HCT116 (cell line): Measurements from ENCODE around the gene GSAP. TPM values are rescaled to one million over a fixed set of nuclear protein-coding genes. Genes with fewer than 3 reads are reported as not detected.

Experiments used
- ATAC-seq: fragments of 200-7000 bp; cut with Tn5 transposase; 2 replicates; pipeline ENCODE4 v1.9.1; 2020; ENCODE audit warnings: mild to moderate bottlenecking, moderate library complexity
- BruUV-seq: library from RNA; stranded (reverse); fragments of 400-500 nt; replicated peaks from 2 replicates; lab custom pipeline; 2021; lab: Mats Ljungman, UMichigan
- CTCF ChIA-PET: fragments of 300-600 bp; sonication (Branson Sonifier 250); formaldehyde crosslinking; loops from one replicate; lab custom pipeline; 2021; ENCODE audit warnings: antibody characterized with exemption; lab: Charles Lee
- POLR2A ChIA-PET: fragments of 300-600, 350-600 bp; sonication (Branson Sonifier 250); formaldehyde crosslinking; loops from one replicate; lab custom pipeline; 2021; ENCODE audit warnings: antibody characterized with exemption; lab: Charles Lee
- RAD21 ChIA-PET, 2 experiments: fragments of 300-600 bp; sonication (Branson Sonifier 250); formaldehyde crosslinking; loops; one replicate each; lab custom pipeline; 2023; ENCODE audit warnings: low total read pairs in 2 of 2; ENCODE audit not compliant: uncharacterized antibody in 2 of 2, unreplicated experiment in 2 of 2, low non-redundant PET in 1 of 2; lab: Charles Lee
- DNase-seq: peaks from one replicate; pipeline ENCODE4 v3.0.0-alpha.2; 2010; ENCODE audit warnings: low read depth, low spot score
- H2AFZ ChIP-seq: fragments of 200-600 bp; shearing (Covaris generic), sonication (generic); 2 replicates; pipeline ENCODE4 v1.6.1; 2017; ENCODE audit warnings: low read depth, mixed run types, mixed read lengths, antibody characterized with exemption, low read length; ENCODE audit not compliant: poor library complexity, severe bottlenecking
- H3K27ac ChIP-seq: 2 replicates; pipeline ENCODE4 v1.5.1; 2012; ENCODE audit warnings: low read depth, low read length
- H3K27me3 ChIP-seq: fragments of 200-600 bp; sonication (generic); 2 replicates; pipeline ENCODE4 v1.6.1; 2016; ENCODE audit warnings: mixed run types, low read length, mixed read lengths; ENCODE audit not compliant: insufficient read depth
- H3K36me3 ChIP-seq, 2 experiments: fragments of 200-500 bp in 1 of 2; fragments of 200-600 bp in 1 of 2; sonication (Bioruptor generic) in 1 of 2; sonication (generic) in 1 of 2; 2 replicates each; pipeline versions ENCODE4 v1.5.1 to v1.6.1; 2014 to 2016; ENCODE audit warnings: low read length in 2 of 2, inconsistent platforms in 1 of 2, mixed read lengths in 1 of 2, mixed run types in 1 of 2; ENCODE audit not compliant: insufficient read depth in 2 of 2, control insufficient read depth in 1 of 2
- H3K4me1 ChIP-seq, 2 experiments: fragments of 200-600 bp in 1 of 2; sonication (generic) in 1 of 2; 2 replicates each; pipeline versions ENCODE4 v1.5.1 to v1.6.1; 2012 to 2017; ENCODE audit warnings: low read length in 2 of 2, inconsistent platforms in 1 of 2, mild to moderate bottlenecking in 1 of 2, mixed read lengths in 1 of 2, mixed run types in 1 of 2, moderate library complexity in 1 of 2; ENCODE audit not compliant: insufficient read depth in 2 of 2, control insufficient read depth in 1 of 2
- H3K4me2 ChIP-seq: fragments of 200-600 bp; sonication (generic); 2 replicates; pipeline ENCODE4 v1.6.1; 2017; ENCODE audit warnings: mixed run types, low read length, mixed read lengths
- H3K4me3 ChIP-seq, 2 experiments: fragments of 200-600 bp in 1 of 2; sonication (generic) in 1 of 2; replicated peaks in 1 of 2; 2 replicates each; pipeline ENCODE4 v1.5.1; 2011 to 2016; ENCODE audit warnings: low read length in 2 of 2, control low read depth in 1 of 2, low read depth in 1 of 2, mild to moderate bottlenecking in 1 of 2, mixed read lengths in 1 of 2, mixed run types in 1 of 2
- H3K79me2 ChIP-seq: fragments of 200-600 bp; sonication (generic); 2 replicates; pipeline ENCODE4 v1.6.1; 2017; ENCODE audit warnings: mild to moderate bottlenecking, mixed run types, low read length, moderate library complexity, mixed read lengths; ENCODE audit not compliant: insufficient read depth
- H3K9ac ChIP-seq: fragments of 200-600 bp; sonication (generic); 2 replicates; pipeline ENCODE4 v1.6.1; 2016; ENCODE audit warnings: low read length, mixed read lengths
- H3K9me2 ChIP-seq: fragments of 200-600 bp; sonication (generic), shearing (Covaris generic); 2 replicates; pipeline ENCODE4 v1.6.1; 2017; ENCODE audit warnings: mixed run types, mild to moderate bottlenecking, moderate library complexity; ENCODE audit not compliant: insufficient read depth
- H3K9me3 ChIP-seq, 2 experiments: fragments of 200-500 bp in 1 of 2; fragments of 200-600 bp in 1 of 2; sonication (Bioruptor generic) in 1 of 2; sonication (generic) in 1 of 2; 2 replicates each; pipeline ENCODE4 v1.6.1; 2014 to 2017; ENCODE audit warnings: low read length in 2 of 2, mixed read lengths in 2 of 2, inconsistent platforms in 1 of 2, low read depth in 1 of 2, mild to moderate bottlenecking in 1 of 2, mixed run types in 1 of 2, moderate library complexity in 1 of 2; ENCODE audit not compliant: control insufficient read depth in 1 of 2, insufficient read depth in 1 of 2
- H4K20me1 ChIP-seq: fragments of 200-600 bp; sonication (generic), shearing (Covaris generic); 2 replicates; pipeline ENCODE4 v1.6.1; 2017; ENCODE audit warnings: mixed run types, mild to moderate bottlenecking, moderate library complexity; ENCODE audit not compliant: insufficient read depth
- CEBPB ChIP-seq: IDR thresholded peaks from 2 replicates; pipeline ENCODE4 v1.6.1; 2012; ENCODE audit warnings: low read depth
- FOSL1 ChIP-seq: IDR thresholded peaks from 2 replicates; pipeline ENCODE4 v1.6.1; 2012; ENCODE audit warnings: low read depth
- POLR2A ChIP-seq: IDR thresholded peaks from 2 replicates; pipeline ENCODE4 v1.7.0; 2011; ENCODE audit warnings: borderline replicate concordance; ENCODE audit not compliant: insufficient read depth, insufficient read length; ENCODE audit errors: extremely low read depth
- TCF7L2 ChIP-seq: IDR thresholded peaks from 2 replicates; pipeline ENCODE4 v1.7.0; 2011; ENCODE audit warnings: borderline replicate concordance, inconsistent platforms; ENCODE audit not compliant: insufficient read depth, insufficient read length; ENCODE audit errors: extremely low read depth
- YY1 ChIP-seq: IDR thresholded peaks from 2 replicates; pipeline ENCODE4 v1.6.1; 2011; ENCODE audit warnings: low read length, low read depth, moderate library complexity, mild to moderate bottlenecking; ENCODE audit not compliant: insufficient replicate concordance; ENCODE audit errors: extremely low read depth
- intact Hi-C: fragments of 100-400 bp; cut with micrococcal nuclease; formaldehyde crosslinking; loops from 2 replicates; pipeline ENCODE4 v1.10.0; 2022
- total RNA-seq: library from RNA; stranded (reverse); gene quantifications from one replicate; pipeline ENCODE4 v1.2.1, GENCODE V29; 2021; ENCODE audit not compliant: unreplicated experiment
- TF ChIP-seq, protein P1 (sequence below): IDR thresholded peaks from 2 replicates; pipeline ENCODE4 v1.6.1; 2012
- TF ChIP-seq, protein P2 (sequence below), 3 experiments: fragments of 200-600 bp in 1 of 3; sonication (generic) in 1 of 3; IDR thresholded peaks in 2 of 3; conservative IDR thresholded peaks in 1 of 3; 2 replicates each; pipeline ENCODE4 v1.5.1; 2012 to 2017; ENCODE audit warnings: low read depth in 2 of 3, low read length in 2 of 3, antibody characterized with exemption in 1 of 3, borderline replicate concordance in 1 of 3, control low read depth in 1 of 3, mild to moderate bottlenecking in 1 of 3, mixed read lengths in 1 of 3, mixed run types in 1 of 3, moderate library complexity in 1 of 3; ENCODE audit not compliant: insufficient read depth in 1 of 3
- TF ChIP-seq, protein P3 (sequence below): IDR thresholded peaks from 2 replicates; pipeline ENCODE4 v1.6.1; 2011; ENCODE audit warnings: mild to moderate bottlenecking, low read length, moderate library complexity; ENCODE audit not compliant: insufficient replicate concordance; ENCODE audit errors: extremely low read depth

GSAP gene
- total RNA-seq, 1 experiment from 2014 or later: not detected

DNA sequence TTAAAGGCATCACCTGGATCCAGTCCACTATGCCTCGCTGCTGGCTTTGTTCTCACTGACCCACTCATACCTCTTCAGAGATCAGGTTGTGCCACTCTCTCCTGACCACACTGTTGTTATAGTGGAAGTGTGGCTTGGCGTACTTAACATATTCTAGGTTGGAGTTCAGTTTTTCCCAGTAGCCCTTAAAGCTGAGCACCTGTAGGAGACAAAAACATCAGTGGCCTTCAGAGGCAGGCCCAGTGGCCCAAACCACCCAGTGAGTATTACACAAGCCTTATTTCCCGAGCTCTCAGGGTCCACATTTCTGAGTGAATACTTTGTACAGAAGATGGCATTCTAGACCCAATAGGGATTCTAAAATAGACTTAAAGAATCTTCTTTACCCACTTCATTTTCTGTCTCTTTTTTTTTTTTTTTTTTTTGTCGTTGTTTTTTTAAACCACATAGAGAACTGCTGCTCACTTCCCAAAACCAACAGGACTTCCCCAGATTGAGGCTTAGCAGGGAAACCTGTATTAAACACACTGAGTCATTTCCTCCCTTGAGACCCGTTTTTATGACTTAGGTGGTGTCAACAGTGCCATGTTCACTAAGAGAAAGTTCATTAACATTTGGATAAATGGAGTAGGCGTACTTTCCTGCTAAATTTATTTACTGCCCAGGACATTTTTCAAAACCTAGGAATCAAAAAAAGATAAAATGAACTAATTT lies 85.8 kb downstream of the GSAP start:
- H3K36me3 ChIP-seq: no peaks in the 10 kb centered on the region

More for the DNA sequence above, 85.8 kb downstream of the GSAP start:
- TF ChIP-seq, protein P1, sequence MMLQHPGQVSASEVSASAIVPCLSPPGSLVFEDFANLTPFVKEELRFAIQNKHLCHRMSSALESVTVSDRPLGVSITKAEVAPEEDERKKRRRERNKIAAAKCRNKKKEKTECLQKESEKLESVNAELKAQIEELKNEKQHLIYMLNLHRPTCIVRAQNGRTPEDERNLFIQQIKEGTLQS: no peak
- TF ChIP-seq YY1 (no peak), FOSL1 (no peak), TCF7L2 (no peak), POLR2A (no peak), CEBPB (no peak)
- TF ChIP-seq, protein P2, sequence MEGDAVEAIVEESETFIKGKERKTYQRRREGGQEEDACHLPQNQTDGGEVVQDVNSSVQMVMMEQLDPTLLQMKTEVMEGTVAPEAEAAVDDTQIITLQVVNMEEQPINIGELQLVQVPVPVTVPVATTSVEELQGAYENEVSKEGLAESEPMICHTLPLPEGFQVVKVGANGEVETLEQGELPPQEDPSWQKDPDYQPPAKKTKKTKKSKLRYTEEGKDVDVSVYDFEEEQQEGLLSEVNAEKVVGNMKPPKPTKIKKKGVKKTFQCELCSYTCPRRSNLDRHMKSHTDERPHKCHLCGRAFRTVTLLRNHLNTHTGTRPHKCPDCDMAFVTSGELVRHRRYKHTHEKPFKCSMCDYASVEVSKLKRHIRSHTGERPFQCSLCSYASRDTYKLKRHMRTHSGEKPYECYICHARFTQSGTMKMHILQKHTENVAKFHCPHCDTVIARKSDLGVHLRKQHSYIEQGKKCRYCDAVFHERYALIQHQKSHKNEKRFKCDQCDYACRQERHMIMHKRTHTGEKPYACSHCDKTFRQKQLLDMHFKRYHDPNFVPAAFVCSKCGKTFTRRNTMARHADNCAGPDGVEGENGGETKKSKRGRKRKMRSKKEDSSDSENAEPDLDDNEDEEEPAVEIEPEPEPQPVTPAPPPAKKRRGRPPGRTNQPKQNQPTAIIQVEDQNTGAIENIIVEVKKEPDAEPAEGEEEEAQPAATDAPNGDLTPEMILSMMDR (IDR thresholded peaks at IDR 0.05 in 2 of 3, conservative IDR thresholded peaks at IDR 0.05 in 1 of 3; ENCODE audit: borderline replicate concordance in 1 of 3, insufficient read depth in 1 of 3, low read depth in 2 of 3, low read length in 2 of 3): no peak
- TF ChIP-seq, protein P3, sequence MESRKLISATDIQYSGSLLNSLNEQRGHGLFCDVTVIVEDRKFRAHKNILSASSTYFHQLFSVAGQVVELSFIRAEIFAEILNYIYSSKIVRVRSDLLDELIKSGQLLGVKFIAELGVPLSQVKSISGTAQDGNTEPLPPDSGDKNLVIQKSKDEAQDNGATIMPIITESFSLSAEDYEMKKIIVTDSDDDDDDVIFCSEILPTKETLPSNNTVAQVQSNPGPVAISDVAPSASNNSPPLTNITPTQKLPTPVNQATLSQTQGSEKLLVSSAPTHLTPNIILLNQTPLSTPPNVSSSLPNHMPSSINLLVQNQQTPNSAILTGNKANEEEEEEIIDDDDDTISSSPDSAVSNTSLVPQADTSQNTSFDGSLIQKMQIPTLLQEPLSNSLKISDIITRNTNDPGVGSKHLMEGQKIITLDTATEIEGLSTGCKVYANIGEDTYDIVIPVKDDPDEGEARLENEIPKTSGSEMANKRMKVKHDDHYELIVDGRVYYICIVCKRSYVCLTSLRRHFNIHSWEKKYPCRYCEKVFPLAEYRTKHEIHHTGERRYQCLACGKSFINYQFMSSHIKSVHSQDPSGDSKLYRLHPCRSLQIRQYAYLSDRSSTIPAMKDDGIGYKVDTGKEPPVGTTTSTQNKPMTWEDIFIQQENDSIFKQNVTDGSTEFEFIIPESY: no peak
- H3K27me3 ChIP-seq: no peaks in the 10 kb centered on the region
- no peak overlapping the region for H3K4me3 ChIP-seq
- H3K27ac ChIP-seq: no peak overlapping the region
- no peaks in the 10 kb centered on the region for H3K9me3 ChIP-seq
- ChIA-PET CTCF (no interaction called here), RAD21 (interaction anchor here in 1 of 2 experiments (0.7 kb wide), 1 partner anchor 533 kb away, joined by 3 read pairs; no protein-coding TSS in a partner anchor), POLR2A (no interaction called here)
- no peaks in the 10 kb centered on the region for H4K20me1 ChIP-seq
- H3K4me1 ChIP-seq: peaks cover 0 to 23% of the 10 kb centered on the region in 2 experiments; a peak in 2 of 4 replicates
- no peak overlapping the region for H3K9ac ChIP-seq
- ATAC-seq: no peak
- H3K4me2 ChIP-seq: no peak overlapping the region
- DNase-seq: no peak
- no peaks in the 10 kb centered on the region for H3K9me2 ChIP-seq
- no peak overlapping the region for H2AFZ ChIP-seq
- no TSS peak for BruUV-seq
- intact Hi-C loops: loop anchor here (5.0 kb wide), 2 partner anchors 83 to 208 kb away; partner anchors contain the start of gene CCDC146
- no peaks in the 10 kb centered on the region for H3K79me2 ChIP-seq
